Brain microvascular endothelial cell (primary cell): ENCODE results near the gene HSP90B1.

ENCODE experiments used
- DNase-seq: peaks from one replicate; pipeline ENCODE4 v3.0.0-alpha.2; 2020
- H3K27ac ChIP-seq: fragments of 250-450 bp; sonication (Bioruptor Pico); 2 replicates; pipeline ENCODE4 v1.5.1; 2020; ENCODE audit warnings: mild to moderate bottlenecking, moderate library complexity
- H3K27me3 ChIP-seq: fragments of 250-450 bp; sonication (Bioruptor Pico); replicated peaks from 2 replicates; pipeline ENCODE4 v1.5.1; 2020; ENCODE audit warnings: mild to moderate bottlenecking
- H3K36me3 ChIP-seq: fragments of 250-450 bp; sonication (Bioruptor Pico); replicated peaks from 2 replicates; pipeline ENCODE4 v1.5.1; 2020; ENCODE audit warnings: mild to moderate bottlenecking
- H3K4me3 ChIP-seq: 2 replicates; pipeline ENCODE4 v1.5.1; 2011; ENCODE audit warnings: low read depth, mild to moderate bottlenecking, control low read depth, low read length, moderate library complexity
- in situ Hi-C: cut with HindIII; loops from 2 replicates; pipeline ENCODE4 v1.10.0; 2017; ENCODE audit warnings: low sequenced_read_pairs, low pct_ligation_motif_present
- TF ChIP-seq, protein P1 (sequence below): IDR thresholded peaks from 2 replicates; pipeline ENCODE4 v1.5.1; 2011; ENCODE audit warnings: low read depth, mild to moderate bottlenecking, moderate library complexity, low read length, control low read depth, inconsistent platforms; ENCODE audit errors: missing control alignments

HSP90B1 gene

GRCh38 chr12:103915306-103915705 lies 14.9 kb upstream of the HSP90B1 start:
- TF ChIP-seq, protein P1, sequence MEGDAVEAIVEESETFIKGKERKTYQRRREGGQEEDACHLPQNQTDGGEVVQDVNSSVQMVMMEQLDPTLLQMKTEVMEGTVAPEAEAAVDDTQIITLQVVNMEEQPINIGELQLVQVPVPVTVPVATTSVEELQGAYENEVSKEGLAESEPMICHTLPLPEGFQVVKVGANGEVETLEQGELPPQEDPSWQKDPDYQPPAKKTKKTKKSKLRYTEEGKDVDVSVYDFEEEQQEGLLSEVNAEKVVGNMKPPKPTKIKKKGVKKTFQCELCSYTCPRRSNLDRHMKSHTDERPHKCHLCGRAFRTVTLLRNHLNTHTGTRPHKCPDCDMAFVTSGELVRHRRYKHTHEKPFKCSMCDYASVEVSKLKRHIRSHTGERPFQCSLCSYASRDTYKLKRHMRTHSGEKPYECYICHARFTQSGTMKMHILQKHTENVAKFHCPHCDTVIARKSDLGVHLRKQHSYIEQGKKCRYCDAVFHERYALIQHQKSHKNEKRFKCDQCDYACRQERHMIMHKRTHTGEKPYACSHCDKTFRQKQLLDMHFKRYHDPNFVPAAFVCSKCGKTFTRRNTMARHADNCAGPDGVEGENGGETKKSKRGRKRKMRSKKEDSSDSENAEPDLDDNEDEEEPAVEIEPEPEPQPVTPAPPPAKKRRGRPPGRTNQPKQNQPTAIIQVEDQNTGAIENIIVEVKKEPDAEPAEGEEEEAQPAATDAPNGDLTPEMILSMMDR, result no peak
- no peaks in the 10 kb centered on the region for H3K36me3 ChIP-seq
- H3K4me3 ChIP-seq, result no peak overlapping the region
- no peak overlapping the region for H3K27ac ChIP-seq
- no peak for DNase-seq
- in situ Hi-C loops, result no loop called here
- H3K27me3 ChIP-seq, result no peaks in the 10 kb centered on the region

- DNase-seq, result no peak
- H3K27ac ChIP-seq, result no peak overlapping the region
- TF ChIP-seq, protein P1, result no peak
- H3K4me3 ChIP-seq, result no peak overlapping the region
- no peaks in the 10 kb centered on the region for H3K27me3 ChIP-seq
- in situ Hi-C loops, result no loop called here
- H3K36me3 ChIP-seq, result no peaks in the 10 kb centered on the region
These were observed 12.3 kb upstream of the HSP90B1 start for GRCh38 chr12:103917873-103918272.

DNA sequence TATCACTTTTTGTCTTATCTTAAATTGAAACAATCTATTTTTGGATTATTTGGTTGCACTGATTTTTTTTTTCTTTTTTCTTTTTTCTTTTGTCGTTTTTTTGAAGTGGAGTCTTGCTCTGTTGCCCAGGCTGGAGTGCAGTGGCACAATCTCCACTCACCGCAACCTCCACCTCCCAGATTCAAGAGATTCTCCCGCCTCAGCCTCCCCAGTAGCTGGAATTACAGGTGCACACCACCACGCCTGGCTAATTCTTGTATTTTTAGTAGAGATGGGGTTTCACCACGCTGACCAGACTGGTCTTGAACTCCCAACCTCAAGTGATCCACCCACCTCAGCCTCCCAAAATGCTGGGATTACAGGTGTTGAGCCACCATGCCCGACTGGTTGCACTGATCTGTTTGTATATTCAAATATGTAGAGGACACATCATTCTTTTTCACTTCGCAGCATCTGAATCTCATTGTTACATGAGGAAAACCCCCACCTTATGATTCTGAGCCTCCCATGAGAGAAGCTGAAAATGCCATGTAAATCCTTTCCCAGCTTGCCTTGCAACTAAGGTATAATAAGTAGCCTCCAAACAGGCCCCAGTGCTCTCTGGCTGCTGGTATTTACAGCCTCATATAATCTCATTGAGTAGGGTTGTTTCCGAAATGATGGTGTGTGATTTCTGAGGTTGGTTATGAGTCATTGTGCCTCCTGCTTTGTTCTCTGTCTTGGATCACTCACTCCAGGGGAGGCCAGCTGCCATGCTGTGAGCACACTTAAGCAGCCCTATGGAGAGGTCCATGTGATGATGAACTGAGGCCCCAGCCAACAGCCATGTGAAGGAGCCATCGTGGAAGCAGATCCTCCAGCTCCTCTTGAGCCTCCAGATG lies 5.2 kb upstream of the HSP90B1 start:
- Histone ChIP-seq H3K4me3 (no peak overlapping the region), H3K27ac (no peak overlapping the region), H3K27me3 (no peaks in the 10 kb centered on the region), H3K36me3 (no peaks in the 10 kb centered on the region)
- TF ChIP-seq, protein P1, result no peak
- peak; percentile 90 for DNase-seq
- in situ Hi-C loops, result no loop called here

DNA sequence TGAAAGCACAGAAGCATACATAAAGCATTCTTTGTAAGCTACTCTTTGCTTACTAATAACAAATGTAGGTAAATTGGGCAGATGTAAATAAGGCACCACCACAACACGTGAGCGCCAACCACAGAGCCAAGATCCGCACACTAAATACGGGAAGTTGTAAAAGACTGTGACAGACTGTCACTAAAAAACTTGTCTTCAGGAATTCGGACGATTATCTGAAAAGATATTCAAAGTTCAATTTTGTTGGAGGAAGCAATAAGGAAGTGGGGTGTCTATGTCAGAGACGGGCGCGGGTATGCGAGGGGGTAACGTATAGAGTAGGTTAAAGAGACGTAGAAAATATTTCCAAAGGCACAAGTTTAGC lies 1.5 kb upstream of the HSP90B1 start:
- TF ChIP-seq, protein P1, result no peak

GRCh38 chr12:103929046-103929783 lies 995 bp upstream of the HSP90B1 start:
- peaks cover 15% of the 10 kb centered on the region for H3K36me3 ChIP-seq
- in situ Hi-C loops, result no loop called here
- H3K4me3 ChIP-seq, result peak overlapping the region; percentile 69
- DNase-seq, result peak; percentile 91
- H3K27ac ChIP-seq, result peak overlapping the region; percentile 95
- TF ChIP-seq, protein P1, result no peak
- H3K27me3 ChIP-seq, result no peaks in the 10 kb centered on the region

More for the DNA sequence above, 1.5 kb upstream of the HSP90B1 start:
- H3K4me3 ChIP-seq, result peak overlapping the region; percentile 69
- DNase-seq, result no peak
- H3K27me3 ChIP-seq, result no peaks in the 10 kb centered on the region
- peaks cover 9% of the 10 kb centered on the region for H3K36me3 ChIP-seq
- H3K27ac ChIP-seq, result peak overlapping the region; percentile 95
- in situ Hi-C loops, result no loop called here
